GM06990 (cell line): Measurements from ENCODE around the gene AARS1.
A peak's percentile ranks its signal among the peaks of the same experiment; 100 is the strongest.
"Not testable (repeated sequence)": the region's sequence is repeated elsewhere in the genome, so short reads cannot be mapped to it uniquely, and the experiment has no call there.

Experiments
- DNase-seq: peaks from one replicate; pipeline ENCODE4 v3.0.0-alpha.2; 2011; ENCODE audit not compliant: insufficient read length; ENCODE audit errors: extremely low read depth
- H3K27me3 ChIP-seq: replicated peaks from 2 replicates; pipeline ENCODE4 v1.6.0; 2011; ENCODE audit warnings: low read length; ENCODE audit not compliant: control insufficient read depth, insufficient read depth
- H3K36me3 ChIP-seq: 2 replicates; pipeline ENCODE4 v1.5.1; 2011; ENCODE audit warnings: low read length; ENCODE audit not compliant: control insufficient read depth, insufficient read depth
- H3K4me3 ChIP-seq: replicated peaks from 2 replicates; pipeline ENCODE4 v1.5.1; 2011; ENCODE audit warnings: low read depth, mild to moderate bottlenecking, control low read depth, low read length
- CTCF ChIP-seq: IDR thresholded peaks from 2 replicates; pipeline ENCODE4 v1.5.1; 2011; ENCODE audit warnings: low read length, control low read depth, mild to moderate bottlenecking, inconsistent platforms; ENCODE audit not compliant: insufficient read depth, poor library complexity, severe bottlenecking

The AARS1 gene

DNA sequence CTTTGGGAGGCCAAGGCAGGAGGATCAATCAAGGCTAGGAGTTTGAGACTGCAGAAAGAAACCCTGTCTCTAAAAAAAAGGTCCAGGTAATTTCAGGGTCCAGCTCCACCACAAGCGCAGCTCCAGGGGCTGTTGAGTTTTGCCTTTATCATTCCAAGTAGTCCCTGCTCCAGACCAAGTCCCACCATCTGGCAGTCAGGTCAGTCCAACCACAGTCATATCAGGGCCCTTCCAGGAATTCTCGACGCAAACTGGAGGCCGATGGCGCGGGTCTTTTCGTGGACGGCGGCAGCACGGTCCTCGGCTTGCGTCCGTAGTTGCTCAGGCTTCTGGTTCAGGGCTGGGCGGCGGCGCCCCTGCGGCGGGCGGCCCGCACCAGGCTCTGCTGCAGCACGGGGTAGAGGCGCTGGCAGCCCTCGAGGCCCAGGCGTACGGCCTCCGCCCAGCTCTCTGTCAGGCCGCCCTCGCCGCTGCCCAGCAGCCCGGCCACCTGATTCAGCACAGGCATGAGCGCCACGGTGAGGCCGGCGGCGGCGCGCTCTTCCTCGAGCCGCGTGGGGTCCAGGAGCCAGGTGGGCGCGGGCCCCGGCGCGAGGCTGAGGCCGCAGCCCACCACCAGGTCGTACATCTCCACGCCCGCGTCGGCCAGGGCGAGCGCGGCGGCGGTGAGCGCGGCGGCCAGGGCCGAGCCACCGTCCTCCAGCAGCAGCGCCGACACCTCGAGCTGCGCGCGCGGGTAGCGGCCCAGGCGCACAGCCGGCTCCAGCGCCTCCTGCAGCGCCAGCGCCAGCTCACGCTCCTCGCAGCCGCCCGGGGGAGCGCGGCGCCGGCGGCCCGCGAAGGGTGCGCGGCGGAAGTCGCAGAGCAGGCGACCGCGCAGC is 38.3 kb downstream of the AARS1 start:
- H3K27me3 ChIP-seq: no peaks in the 10 kb centered on the region
- peak; percentile 69 for DNase-seq
- H3K36me3 ChIP-seq: peaks cover 34% of the 10 kb centered on the region
- TF ChIP-seq CTCF: no peak
- peak overlapping the region; percentile 74 for H3K4me3 ChIP-seq

DNA sequence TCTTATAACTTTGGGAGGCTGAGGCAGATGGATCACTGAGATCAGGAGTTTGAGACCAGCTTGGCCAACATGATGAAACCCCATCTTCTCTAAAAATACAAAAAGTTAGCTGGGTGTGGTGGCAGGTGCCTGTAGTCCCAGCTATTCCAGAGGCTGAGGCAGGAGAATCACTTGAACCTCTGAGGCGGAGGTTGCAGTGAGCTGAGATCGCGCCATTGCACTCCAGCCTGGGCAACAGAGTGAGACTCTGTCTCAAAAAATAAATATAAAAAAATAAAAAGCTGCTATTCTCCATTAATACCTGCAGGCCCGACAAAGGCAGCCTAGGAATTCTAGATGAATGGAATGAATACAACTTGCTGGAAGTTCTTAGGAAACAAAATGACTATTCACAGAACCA is 39.6 kb downstream of the AARS1 start:
- DNase-seq, H3K27me3 ChIP-seq: not testable (repeated sequence)
- Histone ChIP-seq H3K36me3 (peaks cover 26% of the 10 kb centered on the region), H3K4me3 (peak overlapping the region; percentile 61)

DNA sequence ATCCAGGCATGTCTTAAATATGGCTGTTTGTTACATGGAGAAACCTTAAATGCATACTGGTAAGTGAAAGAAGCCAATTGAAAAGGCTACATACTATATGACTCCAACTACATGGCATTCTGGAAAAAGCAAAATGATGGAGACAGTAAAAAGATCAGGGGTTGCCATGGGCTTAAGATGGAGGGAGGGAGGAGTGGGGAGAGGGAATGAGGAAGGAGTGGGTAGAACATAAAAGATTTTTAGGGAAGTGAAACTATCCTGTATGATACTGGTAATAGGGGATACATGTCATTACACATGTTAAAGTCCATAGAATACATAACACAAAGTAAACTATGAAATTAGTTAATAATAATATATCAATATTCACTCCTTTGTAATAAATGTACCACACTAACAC is 50.5 kb downstream of the AARS1 start:
- H3K4me3 ChIP-seq, H3K36me3 ChIP-seq, H3K27me3 ChIP-seq, DNase-seq: not testable (repeated sequence)

- H3K27me3 ChIP-seq, DNase-seq, H3K4me3 ChIP-seq, H3K36me3 ChIP-seq: not testable (repeated sequence)
Measured at GRCh38 chr16:70231831-70232230, 57.5 kb downstream of the AARS1 start.

DNA sequence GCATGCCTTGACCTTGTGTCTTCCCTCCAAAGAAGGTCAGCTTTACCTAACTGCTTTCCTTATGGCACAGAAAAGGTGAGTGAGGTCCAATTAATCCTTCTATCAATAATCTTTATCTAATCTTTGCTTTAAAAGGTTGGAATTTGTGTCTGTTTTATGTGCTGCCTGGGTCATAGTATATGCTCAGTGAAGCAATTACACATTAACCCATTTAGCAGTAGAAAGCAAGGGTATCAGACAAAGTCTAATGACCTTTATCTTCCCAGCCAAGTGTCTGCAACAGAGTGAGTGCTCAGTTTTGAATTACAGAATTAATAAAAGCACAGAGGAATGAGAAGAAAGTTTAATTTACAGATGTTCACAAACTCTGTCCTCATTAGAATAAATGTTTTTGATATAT is 63.3 kb downstream of the AARS1 start:
- H3K4me3 ChIP-seq, DNase-seq, H3K36me3 ChIP-seq, H3K27me3 ChIP-seq: not testable (repeated sequence)

DNA sequence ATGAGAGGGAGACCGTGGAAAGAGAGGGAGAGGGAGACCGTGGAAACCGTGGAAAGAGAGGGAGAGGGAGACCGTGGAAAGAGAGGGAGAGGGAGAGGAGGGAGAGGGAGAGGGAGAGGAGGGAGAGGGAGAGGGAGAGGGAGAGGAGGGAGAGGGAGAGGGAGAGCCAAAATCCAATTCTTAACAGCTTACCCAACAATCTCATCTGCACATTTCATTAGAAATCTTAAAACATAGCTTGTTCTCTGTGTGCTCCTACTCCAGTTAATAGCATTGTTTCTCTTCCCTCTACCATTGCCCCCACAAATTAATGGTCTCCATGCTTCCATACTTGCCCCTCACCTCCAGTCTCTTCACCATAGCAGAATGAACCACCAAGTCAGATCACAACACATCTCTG is 63.9 kb downstream of the AARS1 start:
- not testable (repeated sequence) for H3K27me3 ChIP-seq, H3K4me3 ChIP-seq, DNase-seq, H3K36me3 ChIP-seq

GRCh38 chr16:70224645-70225044 is 64.7 kb downstream of the AARS1 start:
- H3K27me3 ChIP-seq, H3K4me3 ChIP-seq, DNase-seq, H3K36me3 ChIP-seq: not testable (repeated sequence)

DNA sequence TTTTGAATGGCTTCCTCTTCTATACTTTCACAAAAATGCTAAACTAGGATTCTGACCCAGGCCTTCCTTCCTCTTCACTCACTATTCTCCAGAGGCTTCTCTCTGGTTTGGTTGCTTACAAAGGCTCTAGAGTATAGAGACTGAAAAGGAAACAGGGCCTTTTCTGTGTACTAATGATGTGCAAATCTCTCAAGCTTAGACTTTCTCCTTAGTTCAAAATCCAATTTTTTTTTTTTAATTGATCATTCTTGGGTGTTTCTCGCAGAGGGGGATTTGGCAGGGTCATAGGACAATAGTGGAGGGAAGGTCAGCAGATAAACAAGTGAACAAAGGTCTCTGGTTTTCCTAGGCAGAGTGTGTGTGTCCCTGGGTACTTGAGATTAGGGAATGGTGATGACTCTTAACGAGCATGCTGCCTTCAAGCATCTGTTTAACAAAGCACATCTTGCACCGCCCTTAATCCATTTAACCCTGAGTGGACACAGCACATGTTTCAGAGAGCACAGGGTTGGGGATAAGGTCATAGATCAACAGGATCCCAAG is 65.3 kb downstream of the AARS1 start:
- DNase-seq, H3K27me3 ChIP-seq, H3K36me3 ChIP-seq, H3K4me3 ChIP-seq: not testable (repeated sequence)

- H3K4me3 ChIP-seq, H3K36me3 ChIP-seq, DNase-seq, H3K27me3 ChIP-seq: not testable (repeated sequence)
Measured at GRCh38 chr16:70223216-70223615, 66.1 kb downstream of the AARS1 start.

GRCh38 chr16:70222574-70222973 is 66.7 kb downstream of the AARS1 start:
- DNase-seq, H3K4me3 ChIP-seq, H3K36me3 ChIP-seq, H3K27me3 ChIP-seq: not testable (repeated sequence)

DNA sequence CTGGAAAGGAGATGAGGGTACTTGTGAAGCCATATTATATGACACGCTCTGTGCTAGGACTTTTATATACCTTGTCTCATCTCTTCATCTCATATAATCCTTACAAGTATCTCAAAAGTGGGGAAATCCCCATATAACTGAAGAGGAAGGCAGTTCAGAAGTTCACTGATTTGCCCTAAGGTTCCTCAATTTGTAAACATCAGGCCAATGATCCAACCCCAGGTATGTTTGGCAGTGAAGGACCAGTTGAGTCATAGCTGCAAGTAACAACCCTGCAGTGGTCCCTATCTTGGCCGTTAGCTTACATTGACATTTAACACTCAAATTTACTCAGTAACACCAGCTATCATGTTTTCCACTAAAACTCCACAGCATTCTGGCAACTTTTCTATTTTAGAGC is 70.7 kb downstream of the AARS1 start:
- not testable (repeated sequence) for H3K27me3 ChIP-seq, H3K36me3 ChIP-seq, H3K4me3 ChIP-seq, DNase-seq

- H3K4me3 ChIP-seq, H3K36me3 ChIP-seq, H3K27me3 ChIP-seq, DNase-seq: not testable (repeated sequence)
Measured at GRCh38 chr16:70206382-70206781, 82.9 kb downstream of the AARS1 start.

DNA sequence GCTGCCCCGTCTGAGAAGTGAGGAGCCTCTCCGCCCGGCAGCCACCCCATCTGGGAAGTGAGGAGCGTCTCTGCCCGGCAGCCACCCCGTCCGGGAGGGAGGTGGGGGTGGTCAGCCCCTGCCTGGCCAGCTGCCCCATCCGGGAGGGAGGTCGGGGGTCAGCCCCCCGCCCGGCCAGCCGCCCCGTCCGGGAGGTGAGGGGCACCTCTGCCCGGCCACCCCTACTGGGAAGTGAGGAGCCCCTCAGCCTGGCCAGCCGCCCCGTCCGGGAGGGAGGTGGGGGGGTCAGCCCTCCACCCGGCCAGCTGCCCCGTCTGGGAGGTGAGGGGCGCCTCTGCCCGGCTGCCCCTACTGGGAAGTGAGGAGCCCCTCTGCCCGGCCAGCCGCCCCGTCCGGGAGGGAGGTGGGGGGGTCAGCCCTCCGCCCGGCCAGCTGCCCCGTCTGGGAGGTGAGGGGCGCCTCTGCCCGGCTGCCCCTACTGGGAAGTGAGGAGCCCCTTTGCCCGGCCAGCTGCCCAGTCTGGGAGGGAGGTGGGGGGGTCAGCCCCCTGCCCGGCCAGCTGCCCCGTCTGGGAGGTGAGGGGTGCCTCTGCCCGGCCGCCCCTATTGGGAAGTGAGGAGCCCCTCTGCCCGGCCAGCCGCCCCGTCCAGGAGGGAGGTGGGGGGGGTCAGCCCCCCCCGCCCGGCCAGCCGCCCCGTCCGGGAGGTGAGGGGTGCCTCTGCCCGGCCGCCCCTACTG is 84.5 kb downstream of the AARS1 start:
- not testable (repeated sequence) for H3K4me3 ChIP-seq, H3K36me3 ChIP-seq, DNase-seq, H3K27me3 ChIP-seq
